Loucy (cell line): ENCODE measurements around the gene ZFHX2.

Experiments
- EZH2phosphoT487 ChIP-seq: fragments of 200-600 bp; IDR thresholded peaks from 2 replicates; pipeline ENCODE4 v1.6.1; 2018; ENCODE audit warnings: antibody characterized with exemption, mild to moderate bottlenecking, moderate library complexity, borderline replicate concordance
- TF ChIP-seq, protein P1 (sequence below): fragments of 200-600 bp; sonication (generic); conservative IDR thresholded peaks from 2 replicates; pipeline ENCODE4 v1.5.1; 2014; ENCODE audit warnings: mild to moderate bottlenecking, antibody characterized with exemption, low read length

DNA sequence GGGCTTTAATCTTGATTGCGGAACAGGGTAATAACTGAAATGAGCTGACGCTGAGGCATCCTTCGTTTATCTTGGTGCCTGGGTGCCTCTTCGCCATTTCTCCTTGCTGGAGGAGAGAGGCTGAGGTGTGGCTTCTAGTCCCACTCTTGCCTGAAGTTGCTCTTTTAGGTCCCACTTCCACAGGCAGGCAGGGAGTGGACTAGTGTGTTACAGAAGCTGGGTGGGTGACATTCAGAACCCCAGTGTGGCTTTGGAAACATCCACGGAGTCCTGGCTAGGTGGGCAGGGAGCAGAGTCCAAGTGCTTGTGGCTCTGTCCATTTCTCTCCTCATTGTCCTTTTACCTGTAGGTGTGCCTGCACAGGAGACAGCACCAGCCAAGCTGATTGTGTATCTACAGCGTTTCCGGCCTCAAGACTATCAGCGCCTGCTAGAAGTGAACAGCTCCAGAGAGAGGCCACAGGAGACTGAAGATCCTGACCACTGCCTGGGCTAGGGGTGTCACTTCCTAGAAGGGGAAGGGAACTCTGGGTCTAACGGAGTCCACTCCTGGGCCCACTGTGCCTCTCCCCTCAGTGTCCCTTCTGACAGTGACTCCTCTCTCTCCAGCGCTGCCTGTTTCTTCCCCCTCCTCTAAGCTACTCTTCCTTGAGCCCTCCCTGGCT, 6.9 kb upstream of the ZFHX2 start:
- TF ChIP-seq, protein P1, sequence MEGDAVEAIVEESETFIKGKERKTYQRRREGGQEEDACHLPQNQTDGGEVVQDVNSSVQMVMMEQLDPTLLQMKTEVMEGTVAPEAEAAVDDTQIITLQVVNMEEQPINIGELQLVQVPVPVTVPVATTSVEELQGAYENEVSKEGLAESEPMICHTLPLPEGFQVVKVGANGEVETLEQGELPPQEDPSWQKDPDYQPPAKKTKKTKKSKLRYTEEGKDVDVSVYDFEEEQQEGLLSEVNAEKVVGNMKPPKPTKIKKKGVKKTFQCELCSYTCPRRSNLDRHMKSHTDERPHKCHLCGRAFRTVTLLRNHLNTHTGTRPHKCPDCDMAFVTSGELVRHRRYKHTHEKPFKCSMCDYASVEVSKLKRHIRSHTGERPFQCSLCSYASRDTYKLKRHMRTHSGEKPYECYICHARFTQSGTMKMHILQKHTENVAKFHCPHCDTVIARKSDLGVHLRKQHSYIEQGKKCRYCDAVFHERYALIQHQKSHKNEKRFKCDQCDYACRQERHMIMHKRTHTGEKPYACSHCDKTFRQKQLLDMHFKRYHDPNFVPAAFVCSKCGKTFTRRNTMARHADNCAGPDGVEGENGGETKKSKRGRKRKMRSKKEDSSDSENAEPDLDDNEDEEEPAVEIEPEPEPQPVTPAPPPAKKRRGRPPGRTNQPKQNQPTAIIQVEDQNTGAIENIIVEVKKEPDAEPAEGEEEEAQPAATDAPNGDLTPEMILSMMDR: no peak
- no peak for TF ChIP-seq EZH2phosphoT487
